ENCODE results near the gene COX6A1. TPM values are rescaled to one million over a fixed set of nuclear protein-coding genes. Genes with fewer than 3 reads are reported as not detected.

COX6A1 gene
- total RNA-seq, 1 donor from 2014 or later, result 388 TPM

- H3K9ac ChIP-seq (ENCODE audit: low read length), result no peak overlapping the region
- no peaks in the 10 kb centered on the region for H3K9me3 Mint-ChIP-seq (ENCODE audit: unreplicated experiment)
- no peak overlapping the region for H3K27ac ChIP-seq (ENCODE audit: low read depth, low read length)
- peaks cover 23% of the 10 kb centered on the region for H3K79me2 ChIP-seq (ENCODE audit: insufficient read depth, low read length)
- no peaks in the 10 kb centered on the region for H3K4me1 ChIP-seq (ENCODE audit: insufficient read depth, low read length)
- H3K27ac Mint-ChIP-seq (ENCODE audit: unreplicated experiment), result no peak overlapping the region
- H3K27me3 ChIP-seq (ENCODE audit: insufficient read depth, low read length), result no peaks in the 10 kb centered on the region
- DNase-seq (ENCODE audit: low read depth), result no peak
- no peaks in the 10 kb centered on the region for H3K9me3 ChIP-seq (ENCODE audit: insufficient read depth, low read depth, low read length)
- peaks cover 31% of the 10 kb centered on the region for H3K36me3 ChIP-seq (ENCODE audit: insufficient read depth, low read length)
- H4K20me1 ChIP-seq (ENCODE audit: insufficient read depth, low read length), result peaks cover 35% of the 10 kb centered on the region
- no peak overlapping the region for H2AFZ ChIP-seq (ENCODE audit: low read depth, low read length)
- TF ChIP-seq CTCF (IDR thresholded peaks at IDR 0.05; ENCODE audit: insufficient read depth, low read depth, low read length) (peak; percentile 27), EZH2 (IDR thresholded peaks at IDR 0.05; ENCODE audit: insufficient read depth, low read length) (no peak)
- H3K4me3 ChIP-seq (ENCODE audit: insufficient read depth, low read depth, low read length), result no peak overlapping the region
- H3K27me3 Mint-ChIP-seq (ENCODE audit: low read depth, unreplicated experiment), result no peaks in the 10 kb centered on the region
- peaks cover 4% of the 10 kb centered on the region for H3K36me3 Mint-ChIP-seq (ENCODE audit: low read depth, unreplicated experiment)
- no peak overlapping the region for H3K4me3 Mint-ChIP-seq (ENCODE audit: unreplicated experiment)
- no peaks in the 10 kb centered on the region for H3K4me1 Mint-ChIP-seq (ENCODE audit: low read depth, unreplicated experiment)
- no peak overlapping the region for H3K4me2 ChIP-seq (ENCODE audit: low read length)
- FAIRE-seq, result no peak
Measured at GRCh38 chr12:120457133-120457532, 19.2 kb downstream of the COX6A1 start.

GRCh38 chr12:120460157-120460556 lies 22.2 kb downstream of the COX6A1 start:
- H3K27ac Mint-ChIP-seq (ENCODE audit: unreplicated experiment), result no peak overlapping the region

More at GRCh38 chr12:120460157-120460556, 22.2 kb downstream of the COX6A1 start:
- FAIRE-seq (no peak), DNase-seq (ENCODE audit: low read depth) (no peak)
- H3K27me3 Mint-ChIP-seq (ENCODE audit: low read depth, unreplicated experiment), result no peaks in the 10 kb centered on the region
- TF ChIP-seq EZH2 (IDR thresholded peaks at IDR 0.05; ENCODE audit: insufficient read depth, low read length), result no peak
- no peak for TF ChIP-seq CTCF (IDR thresholded peaks at IDR 0.05; ENCODE audit: insufficient read depth, low read depth, low read length)
- Histone ChIP-seq H3K4me1 (ENCODE audit: insufficient read depth, low read length) (no peaks in the 10 kb centered on the region), H3K4me2 (ENCODE audit: low read length) (no peak overlapping the region), H3K79me2 (ENCODE audit: insufficient read depth, low read length) (peaks cover 32% of the 10 kb centered on the region), H4K20me1 (ENCODE audit: insufficient read depth, low read length) (peaks cover 45% of the 10 kb centered on the region), H3K9me3 (ENCODE audit: insufficient read depth, low read depth, low read length) (no peaks in the 10 kb centered on the region), H2AFZ (ENCODE audit: low read depth, low read length) (no peak overlapping the region), H3K27me3 (ENCODE audit: insufficient read depth, low read length) (no peaks in the 10 kb centered on the region), H3K36me3 (ENCODE audit: insufficient read depth, low read length) (peaks cover 61% of the 10 kb centered on the region), H3K9ac (ENCODE audit: low read length) (no peak overlapping the region), H3K27ac (ENCODE audit: low read depth, low read length) (no peak overlapping the region), H3K4me3 (ENCODE audit: insufficient read depth, low read depth, low read length) (no peak overlapping the region)
- peaks cover 7% of the 10 kb centered on the region for H3K36me3 Mint-ChIP-seq (ENCODE audit: low read depth, unreplicated experiment)
- peaks cover 3% of the 10 kb centered on the region for H3K4me1 Mint-ChIP-seq (ENCODE audit: low read depth, unreplicated experiment)
- H3K9me3 Mint-ChIP-seq (ENCODE audit: unreplicated experiment), result no peaks in the 10 kb centered on the region
- H3K4me3 Mint-ChIP-seq (ENCODE audit: unreplicated experiment), result no peak overlapping the region
